Gastrocnemius medialis (tissue), 4 donors: ENCODE results near the gene PPP2R5C.
"Not testable (repeated sequence)": the region's sequence is repeated elsewhere in the genome, so short reads cannot be mapped to it uniquely, and the experiment has no call there.

Experiments
- CTCF ChIP-seq, 5 experiments: fragments of 450-650 bp in 3 of 5; fragments of 200-600 bp in 2 of 5; sonication (generic) in 2 of 5; IDR thresholded peaks in 4 of 5; conservative IDR thresholded peaks in 1 of 5; 1 replicate in 4 of 5; 2 replicates in 1 of 5; pipeline ENCODE4 v1.5.1; 2016 to 2019; ENCODE audit warnings: antibody characterized with exemption in 5 of 5, mild to moderate bottlenecking in 3 of 5, moderate library complexity in 3 of 5
- POLR2A ChIP-seq, 2 donors: fragments of 450-650 bp; IDR thresholded peaks; one replicate each; pipeline ENCODE4 v1.6.1; 2017; ENCODE audit warnings: antibody characterized with exemption in 2 of 2, mild to moderate bottlenecking in 2 of 2, moderate library complexity in 2 of 2

GRCh38 chr14:101713091-101713490, 48.4 kb upstream of the PPP2R5C start:
- TF ChIP-seq CTCF (IDR thresholded peaks at IDR 0.05 in 4 of 5, conservative IDR thresholded peaks at IDR 0.05 in 1 of 5); POLR2A (IDR thresholded peaks at IDR 0.05): not testable (repeated sequence)
